HepG2 (cell line): ENCODE data around the gene SYCE3. TPM values are rescaled to one million over a fixed set of nuclear protein-coding genes. Genes with fewer than 3 reads are reported as not detected.
A peak's percentile ranks its signal among the peaks of the same experiment; 100 is the strongest.

Source experiments
- ARNT2 ChIP-seq: sonication (generic); formaldehyde crosslinking; IDR thresholded peaks from 2 replicates; pipeline ENCODE4 v1.8.0; 2022; ENCODE audit warnings: mild to moderate bottlenecking, low read depth, missing genetic modification reagents, moderate library complexity
- BATF2 ChIP-seq: sonication (generic); formaldehyde crosslinking; IDR thresholded peaks from 2 replicates; pipeline ENCODE4 v1.8.0; 2022; ENCODE audit warnings: mild to moderate bottlenecking, missing genetic modification reagents, moderate library complexity
- FOXO1 ChIP-seq: sonication (generic); formaldehyde crosslinking; IDR thresholded peaks from 2 replicates; pipeline ENCODE4 v1.4.0; 2020; ENCODE audit warnings: missing genetic modification reagents
- HMG20A ChIP-seq: IDR thresholded peaks from 2 replicates; pipeline ENCODE4 v1.6.1; 2016; ENCODE audit warnings: borderline replicate concordance
- SIX4 ChIP-seq: sonication (generic); formaldehyde crosslinking; IDR thresholded peaks from 2 replicates; pipeline ENCODE4 v1.4.0; 2020; ENCODE audit warnings: missing genetic modification reagents
- SOX5 ChIP-seq: IDR thresholded peaks from 2 replicates; pipeline ENCODE4 v1.6.1; 2016; ENCODE audit warnings: borderline replicate concordance
- WIZ ChIP-seq: sonication (generic); formaldehyde crosslinking; IDR thresholded peaks from 2 replicates; pipeline ENCODE4 v1.5.1; 2020; ENCODE audit warnings: mild to moderate bottlenecking, missing genetic modification reagents
- ZNF121 ChIP-seq: sonication (generic); formaldehyde crosslinking; IDR thresholded peaks from 2 replicates; pipeline ENCODE4 v1.5.0; 2020; ENCODE audit warnings: mild to moderate bottlenecking, missing genetic modification reagents
- ZNF142 ChIP-seq: sonication (generic); formaldehyde crosslinking; IDR thresholded peaks from 2 replicates; pipeline ENCODE4 v1.4.0; 2020; ENCODE audit warnings: missing genetic modification reagents
- ZNF274 ChIP-seq: sonication (generic); formaldehyde crosslinking; IDR thresholded peaks from 2 replicates; pipeline ENCODE4 v1.5.1; 2020; ENCODE audit warnings: mild to moderate bottlenecking, missing genetic modification reagents
- ZNF703 ChIP-seq: sonication (generic); formaldehyde crosslinking; IDR thresholded peaks from 2 replicates; pipeline ENCODE4 v1.5.1; 2020; ENCODE audit warnings: missing genetic modification reagents, mild to moderate bottlenecking, moderate library complexity, borderline replicate concordance
- ZNF747 ChIP-seq: sonication (generic); formaldehyde crosslinking; IDR thresholded peaks from 2 replicates; pipeline ENCODE4 v1.8.1; 2023; ENCODE audit warnings: missing genetic modification reagents, mild to moderate bottlenecking, borderline replicate concordance
- ZNF777 ChIP-seq: sonication (generic); formaldehyde crosslinking; IDR thresholded peaks from 2 replicates; pipeline ENCODE4 v1.4.0; 2020; ENCODE audit warnings: missing genetic modification reagents
- polyA plus RNA-seq, 8 experiments: library from polyadenylated mRNA; depleted of rRNA in 3 of 8; stranded (reverse) in 7 of 8; unstranded in 1 of 8; fragments of >200 nt; fragmentation: Illumina TruSeq in 4 of 8; extraction: Trizol in 4 of 8; gene quantifications; 2 replicates each; pipeline versions ENCODE4 v1.2.1 to v1.2.3, GENCODE V29; 2011 to 2016; ENCODE audit warnings: low read depth in 4 of 8, missing spikeins in 1 of 8, mixed read lengths in 1 of 8; ENCODE audit not compliant: insufficient read depth in 1 of 8
- total RNA-seq, 5 experiments: library from RNA; depleted of rRNA; stranded (reverse); fragments of >200 nt; fragmentation: Illumina TruSeq; extraction: Trizol; gene quantifications; 2 replicates each; pipeline ENCODE4 v1.2.3, GENCODE V29; 2016; ENCODE audit warnings: low read depth in 1 of 5
- TF ChIP-seq, protein P1 (sequence below): sonication (generic); formaldehyde crosslinking; IDR thresholded peaks from 2 replicates; pipeline ENCODE4 v1.5.1; 2020; ENCODE audit warnings: mild to moderate bottlenecking, moderate library complexity, missing genetic modification reagents
- TF ChIP-seq, protein P2 (sequence below): IDR thresholded peaks from 2 replicates; pipeline ENCODE4 v1.6.1; 2016; ENCODE audit warnings: control low read depth

SYCE3 gene
- total and polyA plus RNA-seq, 2 of the 13 experiments (the other 11 are each of a cell fraction or from before 2014, with no cell fraction given): not detected

- peak; percentile 96 for TF ChIP-seq ZNF142 (CRISPR knock-in tag)
- peak; percentile 92 for TF ChIP-seq ZNF777
- TF ChIP-seq WIZ (CRISPR knock-in tag): peak; percentile 99
- TF ChIP-seq HMG20A (CRISPR knock-in tag): peak; percentile 79; the same call in 1 of the 2 replicates
- TF ChIP-seq, protein P1, sequence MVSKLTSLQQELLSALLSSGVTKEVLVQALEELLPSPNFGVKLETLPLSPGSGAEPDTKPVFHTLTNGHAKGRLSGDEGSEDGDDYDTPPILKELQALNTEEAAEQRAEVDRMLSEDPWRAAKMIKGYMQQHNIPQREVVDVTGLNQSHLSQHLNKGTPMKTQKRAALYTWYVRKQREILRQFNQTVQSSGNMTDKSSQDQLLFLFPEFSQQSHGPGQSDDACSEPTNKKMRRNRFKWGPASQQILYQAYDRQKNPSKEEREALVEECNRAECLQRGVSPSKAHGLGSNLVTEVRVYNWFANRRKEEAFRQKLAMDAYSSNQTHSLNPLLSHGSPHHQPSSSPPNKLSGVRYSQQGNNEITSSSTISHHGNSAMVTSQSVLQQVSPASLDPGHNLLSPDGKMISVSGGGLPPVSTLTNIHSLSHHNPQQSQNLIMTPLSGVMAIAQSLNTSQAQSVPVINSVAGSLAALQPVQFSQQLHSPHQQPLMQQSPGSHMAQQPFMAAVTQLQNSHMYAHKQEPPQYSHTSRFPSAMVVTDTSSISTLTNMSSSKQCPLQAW (CRISPR knock-in tag): peak; percentile 21; the same call in 1 of the 2 replicates
- peak; percentile 96 for TF ChIP-seq FOXO1 (CRISPR knock-in tag)
- TF ChIP-seq, protein P2, sequence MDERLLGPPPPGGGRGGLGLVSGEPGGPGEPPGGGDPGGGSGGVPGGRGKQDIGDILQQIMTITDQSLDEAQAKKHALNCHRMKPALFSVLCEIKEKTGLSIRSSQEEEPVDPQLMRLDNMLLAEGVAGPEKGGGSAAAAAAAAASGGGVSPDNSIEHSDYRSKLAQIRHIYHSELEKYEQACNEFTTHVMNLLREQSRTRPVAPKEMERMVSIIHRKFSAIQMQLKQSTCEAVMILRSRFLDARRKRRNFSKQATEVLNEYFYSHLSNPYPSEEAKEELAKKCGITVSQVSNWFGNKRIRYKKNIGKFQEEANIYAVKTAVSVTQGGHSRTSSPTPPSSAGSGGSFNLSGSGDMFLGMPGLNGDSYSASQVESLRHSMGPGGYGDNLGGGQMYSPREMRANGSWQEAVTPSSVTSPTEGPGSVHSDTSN: 0 out of 2 replicates have a peak, but pooled peaks have one; percentile 25
- TF ChIP-seq ZNF703 (CRISPR knock-in tag): peak; percentile 87; the same call in 1 of the 2 replicates
- TF ChIP-seq SIX4 (CRISPR knock-in tag): peak; percentile 94
- TF ChIP-seq ZNF747 (CRISPR knock-in tag): peak; percentile 49; the same call in 1 of the 2 replicates
- TF ChIP-seq ARNT2 (CRISPR knock-in tag): peak; percentile 99
- TF ChIP-seq ZNF274: peak; percentile 99
- peak; percentile 65 for TF ChIP-seq SOX5 (CRISPR knock-in tag)
- TF ChIP-seq ZNF121 (CRISPR knock-in tag): 0 out of 2 replicates have a peak, but pooled peaks have one; percentile 51
- peak; percentile 99 for TF ChIP-seq BATF2
Measured at GRCh38 chr22:50599816-50600455, 37.2 kb upstream of the SYCE3 start (continued).
